ENCODE data around the gene TAS1R1. TPM values are rescaled to one million over a fixed set of nuclear protein-coding genes. Genes with fewer than 3 reads are reported as not detected.

The TAS1R1 gene
- total RNA-seq, 1 donor from 2014 or later, result not detected

GRCh38 chr1:6625584-6626149 is 70.6 kb downstream of the TAS1R1 start:
- H3K36me3 ChIP-seq, result peaks cover 62% of the 10 kb centered on the region
- peaks cover 37% of the 10 kb centered on the region for H3K4me1 ChIP-seq
- H3K4me3 ChIP-seq, result peak overlapping the region; percentile 88
- no peaks in the 10 kb centered on the region for H3K27me3 ChIP-seq (ENCODE audit: low read depth)
- intact Hi-C loops (cut with micrococcal nuclease), result no loop called here
- H3K27ac ChIP-seq (replicated peaks), result peak overlapping the region; percentile 90
- TF ChIP-seq, protein P1, sequence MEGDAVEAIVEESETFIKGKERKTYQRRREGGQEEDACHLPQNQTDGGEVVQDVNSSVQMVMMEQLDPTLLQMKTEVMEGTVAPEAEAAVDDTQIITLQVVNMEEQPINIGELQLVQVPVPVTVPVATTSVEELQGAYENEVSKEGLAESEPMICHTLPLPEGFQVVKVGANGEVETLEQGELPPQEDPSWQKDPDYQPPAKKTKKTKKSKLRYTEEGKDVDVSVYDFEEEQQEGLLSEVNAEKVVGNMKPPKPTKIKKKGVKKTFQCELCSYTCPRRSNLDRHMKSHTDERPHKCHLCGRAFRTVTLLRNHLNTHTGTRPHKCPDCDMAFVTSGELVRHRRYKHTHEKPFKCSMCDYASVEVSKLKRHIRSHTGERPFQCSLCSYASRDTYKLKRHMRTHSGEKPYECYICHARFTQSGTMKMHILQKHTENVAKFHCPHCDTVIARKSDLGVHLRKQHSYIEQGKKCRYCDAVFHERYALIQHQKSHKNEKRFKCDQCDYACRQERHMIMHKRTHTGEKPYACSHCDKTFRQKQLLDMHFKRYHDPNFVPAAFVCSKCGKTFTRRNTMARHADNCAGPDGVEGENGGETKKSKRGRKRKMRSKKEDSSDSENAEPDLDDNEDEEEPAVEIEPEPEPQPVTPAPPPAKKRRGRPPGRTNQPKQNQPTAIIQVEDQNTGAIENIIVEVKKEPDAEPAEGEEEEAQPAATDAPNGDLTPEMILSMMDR (IDR thresholded peaks at IDR 0.05; ENCODE audit: borderline replicate concordance), result no peak
- no peaks in the 10 kb centered on the region for H3K9me3 ChIP-seq (replicated peaks)
- DNase-seq, result no peak

- peaks cover 37% of the 10 kb centered on the region for H3K4me1 ChIP-seq
- H3K9me3 ChIP-seq (replicated peaks), result no peaks in the 10 kb centered on the region
- intact Hi-C loops (cut with micrococcal nuclease), result no loop called here
- TF ChIP-seq, protein P1 (IDR thresholded peaks at IDR 0.05; ENCODE audit: borderline replicate concordance), result no peak
- peak overlapping the region; percentile 88 for H3K4me3 ChIP-seq
- H3K27ac ChIP-seq (replicated peaks), result no peak overlapping the region
- peaks cover 62% of the 10 kb centered on the region for H3K36me3 ChIP-seq
- DNase-seq, result no peak
- no peaks in the 10 kb centered on the region for H3K27me3 ChIP-seq (ENCODE audit: low read depth)
These were observed 71.9 kb downstream of the TAS1R1 start for GRCh38 chr1:6627031-6627430.

GRCh38 chr1:6627841-6628545 is 72.9 kb downstream of the TAS1R1 start:
- intact Hi-C loops (cut with micrococcal nuclease), result no loop called here
- TF ChIP-seq, protein P1 (IDR thresholded peaks at IDR 0.05; ENCODE audit: borderline replicate concordance), result no peak
- no peak for DNase-seq
- H3K4me1 ChIP-seq, result peaks cover 37% of the 10 kb centered on the region
- H3K9me3 ChIP-seq (replicated peaks), result no peaks in the 10 kb centered on the region
- no peak overlapping the region for H3K4me3 ChIP-seq
- no peak overlapping the region for H3K27ac ChIP-seq (replicated peaks)
- no peaks in the 10 kb centered on the region for H3K27me3 ChIP-seq (ENCODE audit: low read depth)
- H3K36me3 ChIP-seq, result peaks cover 62% of the 10 kb centered on the region

DNA sequence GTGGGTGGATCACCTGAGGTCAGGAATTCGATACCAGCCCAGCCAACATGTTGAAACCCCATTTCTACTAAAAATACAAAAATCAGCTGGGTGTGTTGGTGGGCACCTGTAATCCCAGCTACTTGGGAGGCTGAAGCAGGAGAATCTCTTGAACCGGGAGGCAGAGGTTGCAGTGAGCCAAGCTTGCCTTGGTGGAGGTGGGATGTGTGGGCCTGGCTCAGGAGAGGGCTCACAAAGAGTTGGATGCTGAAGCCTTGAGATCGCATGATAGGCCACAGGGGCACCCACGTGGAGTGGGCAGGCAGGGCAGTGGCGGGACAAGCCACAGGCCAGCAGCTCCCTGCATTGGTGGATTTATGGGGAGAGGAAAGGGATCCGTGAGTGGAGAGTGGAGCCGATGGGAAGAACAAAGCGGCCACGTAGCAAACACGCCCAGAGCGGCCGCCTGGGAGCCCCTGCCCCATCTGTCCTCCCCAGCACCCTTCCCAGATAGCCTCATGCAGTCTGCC is 73.9 kb downstream of the TAS1R1 start:
- Histone ChIP-seq H3K27ac (replicated peaks) (no peak overlapping the region), H3K4me3 (no peak overlapping the region), H3K36me3 (peaks cover 69% of the 10 kb centered on the region), H3K9me3 (replicated peaks) (no peaks in the 10 kb centered on the region), H3K4me1 (peaks cover 37% of the 10 kb centered on the region), H3K27me3 (ENCODE audit: low read depth) (no peaks in the 10 kb centered on the region)
- intact Hi-C loops (cut with micrococcal nuclease), result no loop called here
- no peak for DNase-seq
- TF ChIP-seq, protein P1 (IDR thresholded peaks at IDR 0.05; ENCODE audit: borderline replicate concordance), result no peak

Other genes with a start within 250 kb of the TAS1R1 start
- gene ACOT7, start 161.5 kb upstream of the TAS1R1 start, total RNA-seq, result 8.6 TPM
- not detected for gene HES2, start 135.4 kb upstream of the TAS1R1 start, total RNA-seq
- gene ESPN, start 130.5 kb upstream of the TAS1R1 start, total RNA-seq, result 0.41 TPM
- gene TNFRSF25, start 89.1 kb upstream of the TAS1R1 start, total RNA-seq, result 12.6 TPM
- 16.2 TPM for gene PLEKHG5, start 63.6 kb upstream of the TAS1R1 start, total RNA-seq
- 13.4 TPM for gene NOL9, start 794 bp upstream of the TAS1R1 start, total RNA-seq
- gene ZBTB48, start 24.7 kb downstream of the TAS1R1 start, total RNA-seq, result 12.9 TPM
- 83.7 TPM for gene KLHL21, start 47.6 kb downstream of the TAS1R1 start, total RNA-seq
- gene PHF13, start 58.4 kb downstream of the TAS1R1 start, total RNA-seq, result 6.8 TPM
- 14.9 TPM for gene THAP3, start 69.6 kb downstream of the TAS1R1 start, total RNA-seq
- gene DNAJC11, start 146.5 kb downstream of the TAS1R1 start, total RNA-seq, result 73.6 TPM
- 160 TPM for gene CAMTA1, start 230.1 kb downstream of the TAS1R1 start, total RNA-seq